ENCODE results near the gene EFCAB8.

GRCh38 chr20:32858701-32859372 is at the start of gene EFCAB8:
- TF ChIP-seq CTCF (IDR thresholded peaks at IDR 0.05; ENCODE audit: low read length), result no peak
- TF ChIP-seq EZH2phosphoT487 (IDR thresholded peaks at IDR 0.05; ENCODE audit: low read length), result no peak
